Neuronal stem cell (in vitro differentiated cells): ENCODE measurements around the gene TAB2.
"Not testable (repeated sequence)": the region's sequence is repeated elsewhere in the genome, so short reads cannot be mapped to it uniquely, and the experiment has no call there.

Experiments
- DNase-seq: peaks from one replicate; pipeline ENCODE4 v3.0.0-alpha.2; 2013; ENCODE audit warnings: low spot score
- H2AFZ ChIP-seq: one replicate; pipeline ENCODE4 v1.6.1; 2013; ENCODE audit warnings: mild to moderate bottlenecking, low read length, inconsistent platforms
- H2AK5ac ChIP-seq: 2 replicates; pipeline ENCODE4 v1.6.1; 2013; ENCODE audit warnings: low read depth, mild to moderate bottlenecking, inconsistent platforms, low read length, moderate library complexity, mixed read lengths
- H2BK120ac ChIP-seq: 2 replicates; pipeline ENCODE4 v1.6.1; 2013; ENCODE audit warnings: low read depth, mild to moderate bottlenecking, inconsistent platforms, low read length, moderate library complexity, mixed read lengths
- H2BK12ac ChIP-seq: one replicate; pipeline ENCODE4 v1.6.1; 2013; ENCODE audit warnings: low read length, inconsistent platforms
- H2BK15ac ChIP-seq: 2 replicates; pipeline ENCODE4 v1.6.1; 2013; ENCODE audit warnings: mild to moderate bottlenecking, low read length, inconsistent platforms, mixed read lengths
- H2BK5ac ChIP-seq: one replicate; pipeline ENCODE4 v1.6.1; 2013; ENCODE audit warnings: inconsistent platforms, mild to moderate bottlenecking, low read length, moderate library complexity
- H3K14ac ChIP-seq: one replicate; pipeline ENCODE4 v1.6.1; 2013; ENCODE audit warnings: low read length, inconsistent platforms
- H3K18ac ChIP-seq: 2 replicates; pipeline ENCODE4 v1.6.1; 2013; ENCODE audit warnings: low read length, inconsistent platforms
- H3K23ac ChIP-seq: 2 replicates; pipeline ENCODE4 v1.6.1; 2013; ENCODE audit warnings: low read depth, mild to moderate bottlenecking, mixed read lengths, low read length, inconsistent platforms; ENCODE audit not compliant: poor library complexity
- H3K27ac ChIP-seq: replicated peaks from 3 replicates; pipeline ENCODE4 v1.5.1; 2013; ENCODE audit warnings: low read length, inconsistent platforms
- H3K27me3 ChIP-seq, 3 experiments: 2 replicates each; pipeline ENCODE4 v1.6.1; 2013; ENCODE audit warnings: low read length in 3 of 3, mild to moderate bottlenecking in 2 of 3, inconsistent platforms in 1 of 3, low read depth in 1 of 3, mixed read lengths in 1 of 3, moderate library complexity in 1 of 3; ENCODE audit not compliant: control insufficient read depth in 3 of 3, insufficient read depth in 3 of 3
- H3K36me3 ChIP-seq, 2 donors: replicated peaks in 1 of 2; 2 replicates each; pipeline ENCODE4 v1.6.1; 2013; ENCODE audit warnings: low read length in 2 of 2; ENCODE audit not compliant: control insufficient read depth in 2 of 2, insufficient read depth in 2 of 2
- H3K4ac ChIP-seq: 2 replicates; pipeline ENCODE4 v1.6.1; 2013; ENCODE audit warnings: inconsistent platforms, mild to moderate bottlenecking, low read length, moderate library complexity
- H3K4me1 ChIP-seq, 2 donors: 1 replicate in 1 of 2; 2 replicates in 1 of 2; pipeline ENCODE4 v1.6.1; 2013; ENCODE audit warnings: low read length in 2 of 2, low read depth in 1 of 2; ENCODE audit not compliant: control insufficient read depth in 2 of 2, insufficient read depth in 1 of 2
- H3K4me2 ChIP-seq: one replicate; pipeline ENCODE4 v1.6.1; 2013; ENCODE audit warnings: mild to moderate bottlenecking, low read length, inconsistent platforms; ENCODE audit not compliant: insufficient read depth, poor library complexity, severe bottlenecking
- H3K4me3 ChIP-seq, 2 donors: 2 replicates each; pipeline ENCODE4 v1.5.1; 2013; ENCODE audit warnings: low read length in 2 of 2, mild to moderate bottlenecking in 2 of 2, inconsistent platforms in 1 of 2, moderate library complexity in 1 of 2
- H3K79me1 ChIP-seq: one replicate; pipeline ENCODE4 v1.6.1; 2013; ENCODE audit warnings: low read depth, mild to moderate bottlenecking, inconsistent platforms, low read length, moderate library complexity
- H3K9ac ChIP-seq: one replicate; pipeline ENCODE4 v1.6.1; 2013; ENCODE audit warnings: mild to moderate bottlenecking, low read depth, low read length, inconsistent platforms; ENCODE audit not compliant: poor library complexity
- H3K9me3 ChIP-seq, 2 donors: replicated peaks in 1 of 2; 2 replicates each; pipeline versions ENCODE3 to v1.6.1; 2013; ENCODE audit warnings: low read length in 2 of 2, mild to moderate bottlenecking in 2 of 2, inconsistent platforms in 1 of 2, low read depth in 1 of 2, mixed read lengths in 1 of 2, moderate library complexity in 1 of 2; ENCODE audit not compliant: control insufficient read depth in 2 of 2, insufficient read depth in 1 of 2
- H4K8ac ChIP-seq: one replicate; pipeline ENCODE4 v1.6.1; 2013; ENCODE audit warnings: low read depth, mild to moderate bottlenecking, inconsistent platforms, low read length, moderate library complexity
- H4K91ac ChIP-seq: one replicate; pipeline ENCODE4 v1.6.1; 2013; ENCODE audit warnings: low read length, low read depth, mild to moderate bottlenecking, inconsistent platforms; ENCODE audit not compliant: poor library complexity
- WGBS, 2 donors: extraction: QIAGEN DNeasy Blood & Tissue Kit; methylation state at CpG; one replicate each; pipeline ENCODE4 v1.1.7; 2013; ENCODE audit warnings: missing lambda C conversion rate in 2 of 2, mixed read lengths in 1 of 2; ENCODE audit not compliant: insufficient read length in 2 of 2, insufficient replicate concordance in 1 of 2; ENCODE audit errors: extremely low coverage in 2 of 2; 5-methylcytosine and 5-hydroxymethylcytosine counted together

Gene TAB2

GRCh38 chr6:149458196-149458595 is 140.7 kb downstream of the TAB2 start:
- no peak overlapping the region for H3K23ac ChIP-seq
- H2BK15ac ChIP-seq: no peak overlapping the region
- no peak for DNase-seq
- H3K27ac ChIP-seq: no peak overlapping the region
- no peak overlapping the region for H3K4me3 ChIP-seq
- H3K36me3 ChIP-seq: no peaks in the 10 kb centered on the region
- H3K9me3 ChIP-seq: no peaks in the 10 kb centered on the region
- H2AFZ ChIP-seq: no peak overlapping the region
- H3K4me2 ChIP-seq: no peak overlapping the region
- H3K4me1 ChIP-seq: no peaks in the 10 kb centered on the region
- no CpG with 5 or more reads among the region's 7 CpGs for WGBS, 2 donors
- H3K27me3 ChIP-seq: peaks cover 0 to 9% (median 0%) of the 10 kb centered on the region in 3 experiments
- no peak overlapping the region for H4K91ac ChIP-seq
- H2BK120ac ChIP-seq: no peak overlapping the region
- H2BK12ac ChIP-seq: no peak overlapping the region
- H3K4ac ChIP-seq: no peak overlapping the region
- H3K79me1 ChIP-seq: no peaks in the 10 kb centered on the region
- no peak overlapping the region for H2BK5ac ChIP-seq
- no peak overlapping the region for H4K8ac ChIP-seq
- no peak overlapping the region for H3K9ac ChIP-seq
- H3K18ac ChIP-seq: no peak overlapping the region
- no peak overlapping the region for H2AK5ac ChIP-seq
- no peak overlapping the region for H3K14ac ChIP-seq

GRCh38 chr6:149458806-149459205 is 141.3 kb downstream of the TAB2 start:
- H3K4ac ChIP-seq: no peak overlapping the region
- no peak for DNase-seq
- H3K4me3 ChIP-seq: no peak overlapping the region
- no CpG with 5 or more reads among the region's 1 CpG for WGBS, 2 donors
- no peaks in the 10 kb centered on the region for H3K79me1 ChIP-seq
- H2AFZ ChIP-seq: no peak overlapping the region
- no peak overlapping the region for H3K23ac ChIP-seq
- peaks cover 0 to 6% (median 0%) of the 10 kb centered on the region in 3 experiments for H3K27me3 ChIP-seq
- no peak overlapping the region for H2BK120ac ChIP-seq
- H4K8ac ChIP-seq: no peak overlapping the region
- H3K9me3 ChIP-seq: no peaks in the 10 kb centered on the region
- H3K36me3 ChIP-seq: no peaks in the 10 kb centered on the region
- H3K27ac ChIP-seq: no peak overlapping the region
- no peak overlapping the region for H3K18ac ChIP-seq
- no peak overlapping the region for H4K91ac ChIP-seq
- H3K14ac ChIP-seq: no peak overlapping the region
- H3K9ac ChIP-seq: no peak overlapping the region
- H2BK12ac ChIP-seq: no peak overlapping the region
- no peaks in the 10 kb centered on the region for H3K4me1 ChIP-seq
- no peak overlapping the region for H2BK15ac ChIP-seq
- H2AK5ac ChIP-seq: no peak overlapping the region
- no peak overlapping the region for H3K4me2 ChIP-seq
- no peak overlapping the region for H2BK5ac ChIP-seq

- no peaks in the 10 kb centered on the region for H3K36me3 ChIP-seq
- H3K79me1 ChIP-seq: no peaks in the 10 kb centered on the region
- no peak overlapping the region for H4K91ac ChIP-seq
- no peak overlapping the region for H2AFZ ChIP-seq
- H3K23ac ChIP-seq: no peak overlapping the region
- no peak for DNase-seq
- no peak overlapping the region for H3K4me2 ChIP-seq
- no peak overlapping the region for H3K4me3 ChIP-seq
- no peak overlapping the region for H3K9ac ChIP-seq
- no peaks in the 10 kb centered on the region for H3K27me3 ChIP-seq
- no peaks in the 10 kb centered on the region for H3K4me1 ChIP-seq
- no CpG with 5 or more reads among the region's 5 CpGs for WGBS, 2 donors
- no peak overlapping the region for H2BK120ac ChIP-seq
- no peak overlapping the region for H3K14ac ChIP-seq
- no peak overlapping the region for H3K4ac ChIP-seq
- no peaks in the 10 kb centered on the region for H3K9me3 ChIP-seq
- no peak overlapping the region for H2BK12ac ChIP-seq
- no peak overlapping the region for H3K27ac ChIP-seq
- H2BK15ac ChIP-seq: no peak overlapping the region
- no peak overlapping the region for H2BK5ac ChIP-seq
- no peak overlapping the region for H3K18ac ChIP-seq
- H4K8ac ChIP-seq: no peak overlapping the region
- no peak overlapping the region for H2AK5ac ChIP-seq
Measured at GRCh38 chr6:149459761-149460160, 142.2 kb downstream of the TAB2 start.

GRCh38 chr6:149460249-149460648 is 142.7 kb downstream of the TAB2 start:
- no CpG with 5 or more reads among the region's 3 CpGs for WGBS, 2 donors
- not testable (repeated sequence) for H2AK5ac ChIP-seq, H2BK12ac ChIP-seq, H4K91ac ChIP-seq, H2BK120ac ChIP-seq, H3K4me2 ChIP-seq, H2BK5ac ChIP-seq, H3K27ac ChIP-seq, H3K4ac ChIP-seq, H3K23ac ChIP-seq, H3K18ac ChIP-seq, H4K8ac ChIP-seq, H3K4me1 ChIP-seq, H3K4me3 ChIP-seq, H3K9ac ChIP-seq, DNase-seq, H2BK15ac ChIP-seq, H3K36me3 ChIP-seq, H3K14ac ChIP-seq, H3K79me1 ChIP-seq, H3K9me3 ChIP-seq, H2AFZ ChIP-seq, H3K27me3 ChIP-seq
